Measurements from ENCODE around the gene TMBIM4.
A peak's percentile ranks its signal among the peaks of the same experiment; 100 is the strongest.

TMBIM4 gene

GRCh38 chr12:66142826-66143225, 27.0 kb downstream of the TMBIM4 start:
- H3K4me3 ChIP-seq (ENCODE audit: insufficient read depth in 1 of 2, low read depth in 1 of 2, low read length in 2 of 2) = no peak overlapping the region
- no peak overlapping the region for H3K18ac ChIP-seq (ENCODE audit: low read depth in 1 of 2, low read length in 2 of 2)
- H2AFZ ChIP-seq (ENCODE audit: low read depth, low read length) = no peak overlapping the region
- H2BK5ac ChIP-seq (ENCODE audit: low read depth, low read length, poor library complexity, severe bottlenecking) = no peak overlapping the region
- H3K36me3 ChIP-seq (ENCODE audit: control insufficient read depth in 1 of 2, insufficient read depth in 2 of 2, low read depth in 1 of 2, low read length in 2 of 2) = peaks cover 0 to 89% of the 10 kb centered on the region in 2 experiments
- H3K14ac ChIP-seq (ENCODE audit: low read length in 2 of 2) = no peak overlapping the region
- H3K27ac ChIP-seq (ENCODE audit: low read length, poor library complexity, severe bottlenecking) = no peak overlapping the region
- H3K4me1 ChIP-seq (ENCODE audit: control insufficient read depth, insufficient read depth, low read depth, low read length) = no peaks in the 10 kb centered on the region
- no peak overlapping the region for H2BK120ac ChIP-seq (ENCODE audit: low read depth, low read length)
- no peak overlapping the region for H4K91ac ChIP-seq (ENCODE audit: low read length)
- H4K8ac ChIP-seq (ENCODE audit: low read length) = no peak overlapping the region
- H3K27me3 ChIP-seq (ENCODE audit: control insufficient read depth in 1 of 2, insufficient read depth in 1 of 2, low read length in 2 of 2) = no peaks in the 10 kb centered on the region
- no peak for DNase-seq
- no peak overlapping the region for H3K4ac ChIP-seq (ENCODE audit: low read depth in 1 of 2, low read length in 2 of 2)
- peaks cover 6% of the 10 kb centered on the region for H3K79me1 ChIP-seq (replicated peaks; ENCODE audit: low read length, poor library complexity, severe bottlenecking)
- H3K23ac ChIP-seq (ENCODE audit: low read length in 2 of 2) = no peak overlapping the region
- no peak overlapping the region for H2AK5ac ChIP-seq (ENCODE audit: low read length, severe bottlenecking)
- H2BK12ac ChIP-seq (ENCODE audit: low read length in 2 of 2) = no peak overlapping the region
- H3K9ac ChIP-seq (ENCODE audit: low read length) = no peak overlapping the region
- peaks cover 56% of the 10 kb centered on the region for H3K9me3 ChIP-seq (ENCODE audit: control insufficient read depth, low read length)
- H2BK15ac ChIP-seq (ENCODE audit: low read depth, poor library complexity, severe bottlenecking) = no peak overlapping the region
- no peak overlapping the region for H3K4me2 ChIP-seq (ENCODE audit: low read length, poor library complexity, severe bottlenecking)

GRCh38 chr12:66141299-66141698, 28.5 kb downstream of the TMBIM4 start:
- H2BK15ac ChIP-seq (ENCODE audit: low read depth, poor library complexity, severe bottlenecking) = no peak overlapping the region
- no peak overlapping the region for H3K4me2 ChIP-seq (ENCODE audit: low read length, poor library complexity, severe bottlenecking)
- no peak overlapping the region for H3K4ac ChIP-seq (ENCODE audit: low read depth in 1 of 2, low read length in 2 of 2)
- no peak overlapping the region for H4K91ac ChIP-seq (ENCODE audit: low read length)
- no peaks in the 10 kb centered on the region for H3K4me1 ChIP-seq (ENCODE audit: control insufficient read depth, insufficient read depth, low read depth, low read length)
- DNase-seq = no peak
- no peak overlapping the region for H2BK120ac ChIP-seq (ENCODE audit: low read depth, low read length)
- peaks cover 60% of the 10 kb centered on the region for H3K9me3 ChIP-seq (ENCODE audit: control insufficient read depth, low read length)
- H4K8ac ChIP-seq (ENCODE audit: low read length) = no peak overlapping the region
- H3K36me3 ChIP-seq (ENCODE audit: control insufficient read depth in 1 of 2, insufficient read depth in 2 of 2, low read depth in 1 of 2, low read length in 2 of 2) = peaks cover 0 to 95% of the 10 kb centered on the region in 2 experiments
- H3K4me3 ChIP-seq (ENCODE audit: insufficient read depth in 1 of 2, low read depth in 1 of 2, low read length in 2 of 2) = peak overlapping the region in 1 of 2 experiments; percentile 25
- no peak overlapping the region for H2AK5ac ChIP-seq (ENCODE audit: low read length, severe bottlenecking)
- H2BK12ac ChIP-seq (ENCODE audit: low read length in 2 of 2) = no peak overlapping the region
- peaks cover 6% of the 10 kb centered on the region for H3K79me1 ChIP-seq (replicated peaks; ENCODE audit: low read length, poor library complexity, severe bottlenecking)
- H3K9ac ChIP-seq (ENCODE audit: low read length) = no peak overlapping the region
- WGBS = no CpG with 5 or more reads among the region's 2 CpGs
- no peak overlapping the region for H3K18ac ChIP-seq (ENCODE audit: low read depth in 1 of 2, low read length in 2 of 2)
- no peak overlapping the region for H3K27ac ChIP-seq (ENCODE audit: low read length, poor library complexity, severe bottlenecking)
- H3K27me3 ChIP-seq (ENCODE audit: control insufficient read depth in 1 of 2, insufficient read depth in 1 of 2, low read length in 2 of 2) = no peaks in the 10 kb centered on the region
- H3K23ac ChIP-seq (ENCODE audit: low read length in 2 of 2) = no peak overlapping the region
- no peak overlapping the region for H3K14ac ChIP-seq (ENCODE audit: low read length in 2 of 2)
- H2BK5ac ChIP-seq (ENCODE audit: low read depth, low read length, poor library complexity, severe bottlenecking) = no peak overlapping the region
- no peak overlapping the region for H2AFZ ChIP-seq (ENCODE audit: low read depth, low read length)

GRCh38 chr12:66140731-66141130, 29.1 kb downstream of the TMBIM4 start:
- no peak overlapping the region for H3K23ac ChIP-seq (ENCODE audit: low read length in 2 of 2)
- no peak overlapping the region for H3K18ac ChIP-seq (ENCODE audit: low read depth in 1 of 2, low read length in 2 of 2)
- no peak overlapping the region for H3K9ac ChIP-seq (ENCODE audit: low read length)
- H3K14ac ChIP-seq (ENCODE audit: low read length in 2 of 2) = no peak overlapping the region
- H2BK15ac ChIP-seq (ENCODE audit: low read depth, poor library complexity, severe bottlenecking) = no peak overlapping the region
- no peak overlapping the region for H4K91ac ChIP-seq (ENCODE audit: low read length)
- no peaks in the 10 kb centered on the region for H3K27me3 ChIP-seq (ENCODE audit: control insufficient read depth in 1 of 2, insufficient read depth in 1 of 2, low read length in 2 of 2)
- H2AK5ac ChIP-seq (ENCODE audit: low read length, severe bottlenecking) = no peak overlapping the region
- no peak overlapping the region for H3K4ac ChIP-seq (ENCODE audit: low read depth in 1 of 2, low read length in 2 of 2)
- H2BK5ac ChIP-seq (ENCODE audit: low read depth, low read length, poor library complexity, severe bottlenecking) = no peak overlapping the region
- no peak overlapping the region for H4K8ac ChIP-seq (ENCODE audit: low read length)
- peak; percentile 24 for DNase-seq
- peaks cover 0 to 93% of the 10 kb centered on the region in 2 experiments for H3K36me3 ChIP-seq (ENCODE audit: control insufficient read depth in 1 of 2, insufficient read depth in 2 of 2, low read depth in 1 of 2, low read length in 2 of 2)
- no peak overlapping the region for H3K4me2 ChIP-seq (ENCODE audit: low read length, poor library complexity, severe bottlenecking)
- H2BK12ac ChIP-seq (ENCODE audit: low read length in 2 of 2) = no peak overlapping the region
- H3K27ac ChIP-seq (ENCODE audit: low read length, poor library complexity, severe bottlenecking) = no peak overlapping the region
- H2BK120ac ChIP-seq (ENCODE audit: low read depth, low read length) = no peak overlapping the region
- peaks cover 60% of the 10 kb centered on the region for H3K9me3 ChIP-seq (ENCODE audit: control insufficient read depth, low read length)
- peaks cover 5% of the 10 kb centered on the region for H3K79me1 ChIP-seq (replicated peaks; ENCODE audit: low read length, poor library complexity, severe bottlenecking)
- peak overlapping the region in 1 of 2 experiments; percentile 48 for H3K4me3 ChIP-seq (ENCODE audit: insufficient read depth in 1 of 2, low read depth in 1 of 2, low read length in 2 of 2)
- H3K4me1 ChIP-seq (ENCODE audit: control insufficient read depth, insufficient read depth, low read depth, low read length) = no peaks in the 10 kb centered on the region
- no peak overlapping the region for H2AFZ ChIP-seq (ENCODE audit: low read depth, low read length)

- Histone ChIP-seq H3K27me3 (ENCODE audit: control insufficient read depth in 1 of 2, insufficient read depth in 1 of 2, low read length in 2 of 2) (no peaks in the 10 kb centered on the region), H2BK12ac (ENCODE audit: low read length in 2 of 2) (no peak overlapping the region), H3K14ac (ENCODE audit: low read length in 2 of 2) (no peak overlapping the region), H2AFZ (ENCODE audit: low read depth, low read length) (no peak overlapping the region), H2BK5ac (ENCODE audit: low read depth, low read length, poor library complexity, severe bottlenecking) (no peak overlapping the region), H3K4ac (ENCODE audit: low read depth in 1 of 2, low read length in 2 of 2) (no peak overlapping the region), H3K4me1 (ENCODE audit: control insufficient read depth, insufficient read depth, low read depth, low read length) (no peaks in the 10 kb centered on the region), H3K23ac (ENCODE audit: low read length in 2 of 2) (no peak overlapping the region), H3K9ac (ENCODE audit: low read length) (no peak overlapping the region), H2BK15ac (ENCODE audit: low read depth, poor library complexity, severe bottlenecking) (no peak overlapping the region), H3K18ac (ENCODE audit: low read depth in 1 of 2, low read length in 2 of 2) (no peak overlapping the region), H3K9me3 (ENCODE audit: control insufficient read depth, low read length) (peaks cover 60% of the 10 kb centered on the region), H3K27ac (ENCODE audit: low read length, poor library complexity, severe bottlenecking) (no peak overlapping the region), H3K4me3 (ENCODE audit: insufficient read depth in 1 of 2, low read depth in 1 of 2, low read length in 2 of 2) (peak overlapping the region in 1 of 2 experiments; percentile 48), H3K4me2 (ENCODE audit: low read length, poor library complexity, severe bottlenecking) (no peak overlapping the region), H2AK5ac (ENCODE audit: low read length, severe bottlenecking) (no peak overlapping the region), H4K91ac (ENCODE audit: low read length) (no peak overlapping the region), H3K36me3 (ENCODE audit: control insufficient read depth in 1 of 2, insufficient read depth in 2 of 2, low read depth in 1 of 2, low read length in 2 of 2) (peaks cover 0 to 81% of the 10 kb centered on the region in 2 experiments), H3K79me1 (replicated peaks; ENCODE audit: low read length, poor library complexity, severe bottlenecking) (peaks cover 5% of the 10 kb centered on the region), H2BK120ac (ENCODE audit: low read depth, low read length) (no peak overlapping the region), H4K8ac (ENCODE audit: low read length) (no peak overlapping the region)
- no peak for DNase-seq
- 93% methylated on average over 2 of the region's 2 CpGs for WGBS
Observed at GRCh38 chr12:66139328-66139727, 30.5 kb downstream of the TMBIM4 start.

Data from mesenchymal stem cell (in vitro differentiated cells and primary cell).